Stimulated activated CD8-positive, alpha-beta memory T cell treated with anti-CD3 and anti-CD28 coated beads, Interleukin-7, amount 100 ng/mL, for 4 hours (primary cell): ENCODE measurements around the gene SRGAP1.
"Not testable (repeated sequence)": the region's sequence is repeated elsewhere in the genome, so short reads cannot be mapped to it uniquely, and the experiment has no call there.

ENCODE experiments used
- DNase-seq, 2 donors: peaks; one replicate each; pipeline ENCODE4 v3.0.0-alpha.2; 2020; ENCODE audit warnings: low read depth in 2 of 2

SRGAP1 gene

DNA sequence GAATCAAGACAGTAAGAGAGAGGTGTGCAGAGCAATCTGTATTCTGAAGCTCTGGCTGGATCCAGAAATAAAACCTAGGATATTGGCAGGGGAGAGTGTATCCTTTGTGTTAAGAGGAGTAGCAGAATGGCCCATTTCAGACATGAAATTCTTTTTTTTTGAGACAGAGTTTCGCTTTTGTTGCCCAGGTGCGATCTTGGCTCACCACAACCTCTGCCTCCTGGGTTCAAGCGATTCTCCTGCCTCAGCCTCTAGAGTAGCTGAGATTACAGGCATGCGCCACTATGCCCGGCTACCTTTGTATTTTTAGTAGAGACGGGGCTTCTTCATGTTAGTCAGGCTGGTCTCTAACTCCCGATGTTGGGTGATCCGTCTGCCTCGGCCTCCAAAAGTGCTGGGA is 6.1 kb upstream of the SRGAP1 start:
- no peak for DNase-seq

- no peak for DNase-seq
These were observed 3.5 kb upstream of the SRGAP1 start for GRCh38 chr12:63841011-63841410.

GRCh38 chr12:63841571-63841970 is 2.9 kb upstream of the SRGAP1 start:
- DNase-seq: no peak

- DNase-seq: not testable (repeated sequence)
These were observed 1.8 kb upstream of the SRGAP1 start for GRCh38 chr12:63842750-63843149.

DNA sequence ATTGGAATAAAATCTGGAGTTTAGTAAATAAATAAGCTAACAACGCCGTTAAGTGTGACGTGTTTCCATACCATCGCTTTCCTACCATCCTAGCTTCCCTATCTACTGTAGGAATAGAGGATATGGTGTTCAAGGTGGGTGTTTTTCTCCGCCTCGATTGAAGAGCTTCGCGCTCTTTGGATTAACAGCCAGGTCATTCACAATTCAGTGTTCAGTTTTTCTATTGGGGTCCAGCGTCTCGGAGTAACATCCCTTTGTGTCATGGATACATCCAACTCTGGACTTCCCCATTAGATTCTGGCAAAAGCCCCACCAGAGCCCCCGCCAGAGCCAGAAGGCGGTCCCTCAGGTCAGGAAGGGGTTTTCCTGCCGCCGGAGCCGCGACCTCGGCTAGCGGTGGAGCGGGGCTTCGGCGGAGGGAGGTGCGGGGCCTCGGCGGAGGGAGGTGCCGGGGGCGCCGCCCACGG is 1.2 kb upstream of the SRGAP1 start:
- no peak for DNase-seq

DNA sequence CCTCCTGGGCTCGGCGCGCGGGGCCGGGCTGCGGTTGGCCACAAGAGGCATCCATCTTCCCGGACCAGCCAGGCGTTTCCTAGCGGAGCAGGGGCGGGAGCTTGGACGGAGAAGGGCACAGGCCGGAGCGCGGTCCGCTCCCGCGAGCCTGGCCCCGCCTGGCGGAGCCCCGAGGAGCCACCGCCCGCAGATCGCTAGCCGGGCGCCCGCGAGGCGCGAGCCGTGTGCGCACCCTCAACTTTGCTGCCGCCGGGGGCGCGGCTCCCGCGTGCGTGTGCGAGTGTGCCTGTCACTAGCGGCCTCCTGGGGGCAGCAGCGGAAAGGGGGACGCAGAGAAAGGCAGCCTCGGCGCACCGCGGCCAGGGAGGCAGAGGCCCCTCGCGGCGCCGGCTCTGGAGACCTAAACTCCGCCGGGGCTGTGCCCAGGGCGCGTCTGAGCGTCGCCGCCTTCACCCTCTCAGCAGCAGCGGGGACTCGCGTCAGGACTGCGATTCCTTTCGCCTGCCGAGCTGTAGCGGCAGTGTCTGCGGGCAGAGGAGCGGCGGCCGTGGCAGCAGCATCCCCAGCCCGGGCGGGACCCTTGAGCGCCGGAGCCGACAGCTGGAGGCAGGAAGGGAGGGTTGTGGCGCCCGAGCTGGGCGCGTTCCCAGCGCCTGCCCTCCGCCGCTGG is 644 bp upstream of the SRGAP1 start:
- DNase-seq: peak; percentile 48 to 76

DNA sequence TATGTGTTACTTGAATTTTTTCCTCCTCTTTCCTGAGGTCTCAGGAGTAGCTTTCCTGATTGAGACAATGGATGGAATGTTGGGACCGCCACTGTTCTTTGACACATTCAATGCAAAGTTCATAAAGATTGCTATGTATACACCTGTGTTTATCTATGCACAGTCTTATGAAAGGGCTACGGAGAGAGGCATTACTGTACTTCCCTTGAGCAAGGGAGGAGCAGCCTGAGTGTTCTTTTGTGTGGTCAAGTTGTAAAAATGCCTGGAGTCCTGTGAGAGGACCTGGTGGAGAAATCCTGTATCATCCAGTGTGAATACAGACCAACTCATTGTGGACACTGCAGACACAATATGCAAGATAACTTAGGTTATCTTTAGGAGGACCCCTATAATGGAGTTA is 1.2 kb downstream of the SRGAP1 start:
- DNase-seq: no peak

DNA sequence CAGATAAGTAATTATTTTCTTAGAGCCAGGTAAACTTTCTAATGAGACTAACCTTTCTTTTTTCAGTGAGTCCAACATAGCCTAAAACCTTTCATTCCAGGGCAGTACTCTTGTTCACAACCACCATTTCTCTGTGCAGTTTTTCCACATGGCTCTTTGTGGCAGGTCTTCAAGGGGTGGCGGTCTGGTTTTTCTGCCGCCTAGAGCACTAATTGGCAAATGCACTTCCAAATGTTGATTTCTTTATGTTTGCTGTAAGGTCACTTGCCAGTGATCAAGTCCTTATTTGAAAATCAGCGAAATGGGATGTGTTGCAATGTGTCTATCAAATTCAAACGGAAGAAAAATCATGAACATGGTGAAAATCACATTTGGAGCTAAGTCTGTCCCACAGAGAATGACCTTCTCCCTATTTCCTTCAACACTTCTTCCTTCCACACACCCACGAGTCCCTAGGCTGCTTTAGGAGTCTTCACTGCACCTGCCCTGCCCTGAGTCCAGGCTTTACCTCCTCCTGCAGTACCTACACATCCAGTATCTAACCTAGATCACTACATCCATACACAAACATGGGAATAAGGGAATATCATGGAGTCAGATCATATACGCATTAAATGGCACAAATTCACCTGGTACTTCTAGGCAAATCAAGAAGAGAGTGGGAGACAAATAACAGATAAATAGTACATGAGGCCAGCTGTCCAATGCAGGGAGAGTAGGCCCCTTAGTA is 1.9 kb downstream of the SRGAP1 start:
- DNase-seq: no peak

DNA sequence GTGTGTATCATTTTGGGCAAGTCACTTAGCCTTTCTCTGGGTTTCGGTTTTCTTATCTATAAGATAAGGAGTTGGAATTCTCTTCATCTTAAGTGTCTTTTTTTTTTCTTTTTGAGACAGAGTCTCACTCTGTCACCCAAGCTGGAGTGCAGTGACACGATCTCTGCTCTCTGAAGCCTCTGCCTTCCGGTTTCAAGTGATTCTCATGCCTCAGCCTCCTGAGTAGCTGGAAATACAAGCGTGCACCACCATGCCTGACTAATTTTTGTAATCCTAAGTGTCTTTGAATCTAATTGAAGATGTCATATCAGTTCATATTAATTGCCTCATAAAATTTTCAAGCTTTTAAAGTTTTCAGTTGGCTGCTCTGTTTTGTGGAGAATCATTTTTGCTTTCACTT is 4.0 kb downstream of the SRGAP1 start:
- DNase-seq: no peak

- no peak for DNase-seq
These were observed 4.7 kb downstream of the SRGAP1 start for GRCh38 chr12:63849106-63849620.

- no peak for DNase-seq
These were observed 5.1 kb downstream of the SRGAP1 start for GRCh38 chr12:63849641-63850040.

DNA sequence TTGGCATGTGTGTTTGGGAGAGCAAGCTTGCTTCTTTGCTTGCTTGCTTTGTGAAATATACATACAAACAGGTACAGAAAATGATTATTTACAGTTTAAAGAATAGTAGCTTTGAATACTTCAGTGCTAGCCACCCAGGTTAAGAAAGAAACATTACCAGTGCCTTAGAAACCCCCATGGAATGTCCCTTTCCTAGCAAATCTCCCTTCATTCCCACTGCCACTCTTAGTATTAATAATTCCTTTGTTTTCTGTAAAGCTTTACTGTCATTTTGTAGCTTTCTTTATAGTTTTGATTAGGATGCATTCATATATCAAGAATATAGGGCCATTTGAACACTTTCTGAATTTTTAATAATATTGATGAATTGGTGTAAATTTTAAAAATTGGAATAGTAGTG is 9.5 kb downstream of the SRGAP1 start:
- no peak for DNase-seq

DNA sequence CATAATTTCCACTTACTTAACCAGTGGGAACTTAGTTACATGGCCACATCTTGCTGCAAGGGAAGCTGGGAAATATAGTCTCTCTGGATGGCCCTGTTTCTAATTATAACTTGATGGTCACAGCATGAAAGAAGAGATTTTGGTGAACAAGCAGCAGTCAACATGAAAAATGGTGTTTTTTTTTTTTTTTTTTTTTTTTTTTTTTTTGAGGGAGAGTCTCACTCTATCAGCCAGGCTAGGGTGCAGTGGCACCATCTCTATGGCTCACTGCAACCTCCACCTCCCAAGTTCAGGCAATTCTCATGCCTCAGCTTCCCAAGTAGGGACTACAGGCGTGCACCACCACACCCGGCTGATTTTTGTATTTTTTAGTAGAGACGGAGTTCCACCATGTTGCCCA is 10.8 kb downstream of the SRGAP1 start:
- DNase-seq: no peak

DNA sequence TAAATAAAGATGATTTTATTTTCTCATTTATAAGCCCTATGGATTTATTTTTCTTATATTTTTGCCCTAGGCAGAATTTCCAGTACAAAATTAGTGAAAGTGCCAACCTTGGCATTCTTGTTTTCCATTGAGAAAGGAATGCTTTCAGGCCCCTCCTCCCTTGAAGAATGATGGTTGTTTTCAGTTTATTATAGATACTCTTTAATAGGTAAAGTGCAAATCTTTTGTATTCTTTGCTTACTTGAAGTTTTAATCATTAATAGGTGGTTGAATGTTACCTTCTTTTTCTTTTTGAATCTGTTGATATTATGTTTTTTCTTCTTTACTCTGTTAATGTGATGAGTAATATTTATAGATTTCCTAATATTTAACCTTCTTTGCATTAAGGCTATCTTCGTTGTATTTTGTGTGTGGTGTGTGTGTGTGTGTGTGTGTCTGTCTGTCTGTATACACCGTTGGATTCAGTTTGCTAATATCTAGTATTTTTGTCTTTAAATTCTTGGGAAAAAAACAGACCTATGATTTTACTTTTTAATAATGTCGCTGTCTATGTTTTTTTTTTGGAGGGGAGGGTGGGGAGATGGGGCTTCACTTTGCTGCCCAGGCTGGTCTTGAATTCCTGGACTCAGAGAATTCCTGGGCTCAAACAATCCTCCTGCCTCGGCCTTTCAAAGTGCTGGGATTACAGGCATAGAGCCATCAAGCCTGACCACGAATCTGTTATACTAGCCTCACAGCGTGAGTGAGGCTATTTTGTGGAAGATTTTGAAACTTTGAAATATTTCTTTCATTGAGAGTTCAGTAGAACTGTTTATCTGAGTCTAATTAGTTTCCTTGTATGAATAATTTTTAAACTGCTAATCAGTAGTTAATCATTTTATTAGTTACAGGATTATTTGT is 13.5 kb downstream of the SRGAP1 start:
- no peak for DNase-seq

DNA sequence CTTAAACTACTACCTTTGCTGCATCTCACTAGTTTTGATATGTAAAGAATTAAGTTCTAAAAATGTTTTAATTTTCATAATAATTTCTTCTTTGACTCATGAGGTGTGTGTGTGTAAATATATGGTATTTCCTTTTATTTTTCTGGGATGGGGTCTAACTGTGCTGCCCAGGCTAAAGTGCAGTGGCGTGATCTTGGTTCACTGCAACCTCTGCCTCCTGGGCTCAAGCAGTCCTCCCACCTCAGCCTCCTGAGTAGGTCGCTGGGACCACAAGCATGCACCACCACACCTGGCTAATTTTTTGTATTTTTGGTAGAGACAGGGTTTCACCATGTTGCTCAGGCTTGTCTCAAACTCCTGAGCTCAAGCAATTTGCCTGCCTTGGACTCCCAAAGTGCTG is 15.4 kb downstream of the SRGAP1 start:
- not testable (repeated sequence) for DNase-seq

DNA sequence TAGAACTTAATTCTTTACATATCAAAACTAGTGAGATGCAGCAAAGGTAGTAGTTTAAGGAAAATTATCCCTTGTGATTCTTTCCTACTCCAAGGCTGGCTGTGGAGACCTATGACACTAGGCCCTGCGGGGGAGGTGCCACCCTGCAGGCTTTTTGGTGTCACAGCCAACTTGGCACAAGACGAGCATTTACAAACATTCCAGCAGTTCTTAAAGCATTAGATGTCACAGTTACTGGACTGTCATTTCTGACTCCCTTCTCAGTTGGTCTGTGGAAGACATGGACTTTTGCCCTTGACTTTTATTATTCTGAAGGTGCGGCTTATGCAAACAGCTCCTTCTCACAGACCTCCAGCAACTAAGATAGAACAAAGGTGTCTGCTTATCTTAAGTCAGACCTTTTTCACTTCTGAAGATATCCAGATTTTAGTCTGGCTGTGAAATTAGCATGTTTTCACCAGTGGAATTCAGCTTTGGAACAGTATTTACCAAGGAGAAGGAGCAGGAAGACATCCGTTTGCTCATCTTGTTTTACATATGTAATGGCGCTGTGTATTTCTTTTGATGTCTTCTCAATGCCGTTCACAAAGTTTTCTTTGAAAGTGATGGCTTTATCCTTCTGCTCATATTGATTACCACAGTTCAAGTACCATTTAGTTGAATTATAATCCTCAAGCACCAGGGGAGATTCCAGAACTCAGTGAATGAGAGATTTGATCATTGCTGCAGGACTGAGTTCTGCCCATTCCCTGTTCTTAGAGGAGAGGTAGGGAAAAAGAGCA is 17.9 kb downstream of the SRGAP1 start:
- no peak for DNase-seq

GRCh38 chr12:63862969-63863230 is 18.4 kb downstream of the SRGAP1 start:
- DNase-seq: no peak

GRCh38 chr12:63863658-63864453 is 19.4 kb downstream of the SRGAP1 start:
- DNase-seq: no peak

- no peak for DNase-seq
These were observed 19.9 kb downstream of the SRGAP1 start for GRCh38 chr12:63864454-63864706.

- DNase-seq: no peak
These were observed 20.9 kb downstream of the SRGAP1 start for GRCh38 chr12:63865448-63865847.

DNA sequence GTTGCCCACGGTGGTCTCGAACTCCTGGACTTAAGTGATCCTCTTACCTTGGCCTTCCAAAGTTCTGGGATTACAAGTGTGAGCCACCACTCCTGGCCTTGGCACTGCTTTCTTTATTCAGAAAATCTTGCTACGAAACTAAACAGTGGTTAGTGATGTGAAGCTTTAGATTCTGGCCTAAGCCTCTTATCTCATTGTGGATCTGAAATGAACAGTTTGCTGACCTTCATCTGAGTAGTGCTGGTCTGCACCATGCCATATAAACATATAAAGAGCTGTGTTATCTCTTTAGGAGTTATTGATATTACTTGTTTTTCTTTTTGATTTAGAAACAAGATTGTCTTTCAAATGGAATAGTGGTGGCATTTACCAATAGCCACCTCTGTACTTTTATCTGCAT is 22.6 kb downstream of the SRGAP1 start:
- DNase-seq: no peak
